ENCODE data around the gene BRPF3.

The BRPF3 gene

DNA sequence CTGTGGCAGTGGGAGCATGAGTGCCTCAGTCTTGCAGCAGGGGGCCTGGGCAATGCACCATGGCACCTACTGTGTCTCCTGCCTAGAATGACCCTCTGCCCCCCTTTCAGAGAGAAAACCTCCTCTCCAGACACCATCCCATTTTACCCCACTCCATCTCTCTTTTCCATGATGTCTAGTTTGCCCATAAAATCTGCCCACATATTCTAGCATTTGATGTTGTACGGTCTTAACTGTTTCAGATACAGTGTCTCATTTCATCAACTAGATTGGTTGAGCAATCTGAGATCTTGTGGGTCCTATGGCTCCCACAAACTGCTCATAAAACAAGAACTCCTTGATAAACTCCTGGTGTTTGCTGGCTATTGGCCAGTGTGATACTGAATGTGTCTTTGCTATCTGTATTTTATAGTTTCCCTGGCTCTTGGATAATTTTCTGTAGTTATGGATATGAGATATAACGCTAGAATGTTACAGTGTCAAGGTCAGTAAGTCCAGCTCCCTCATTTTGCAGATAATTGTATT, 81.5 kb downstream of the BRPF3 start:
- no peaks in the 10 kb centered on the region for H3K9me3 Mint-ChIP-seq
- no peak overlapping the region for H3K27ac Mint-ChIP-seq
- CTCF ChIA-PET, result no interaction called here
- no peaks in the 10 kb centered on the region for H3K4me1 Mint-ChIP-seq
- DNase-seq, result no peak
- H3K27me3 Mint-ChIP-seq, result peaks cover 53% of the 10 kb centered on the region
- H3K36me3 Mint-ChIP-seq, result no peaks in the 10 kb centered on the region
- no peak overlapping the region for H3K4me3 Mint-ChIP-seq

DNA sequence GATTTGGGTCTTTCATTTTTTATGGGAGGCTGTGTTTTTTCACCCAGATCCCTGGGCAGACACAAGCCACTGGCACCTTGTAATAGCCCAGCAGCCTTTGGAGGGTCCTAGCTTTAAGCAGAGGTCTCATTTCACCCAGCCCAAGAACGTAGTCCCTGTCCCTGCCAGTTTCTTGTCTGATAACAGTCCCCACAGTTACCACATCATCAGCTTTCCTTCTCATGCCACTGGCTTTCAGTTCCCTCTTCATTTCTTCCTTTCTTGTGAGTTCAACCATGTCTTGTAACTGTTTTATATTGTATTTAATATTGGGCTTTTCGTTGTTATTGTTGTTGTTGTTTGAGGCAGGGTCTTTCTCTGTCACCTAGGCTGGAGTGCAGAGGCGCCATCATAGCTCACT, 83.9 kb downstream of the BRPF3 start:
- peaks cover 69% of the 10 kb centered on the region for H3K27me3 Mint-ChIP-seq
- H3K27ac Mint-ChIP-seq, result no peak overlapping the region
- H3K36me3 Mint-ChIP-seq, result no peaks in the 10 kb centered on the region
- H3K4me3 Mint-ChIP-seq, result no peak overlapping the region
- DNase-seq, result no peak
- no peaks in the 10 kb centered on the region for H3K9me3 Mint-ChIP-seq
- no peaks in the 10 kb centered on the region for H3K4me1 Mint-ChIP-seq
- CTCF ChIA-PET, result no interaction called here

DNA sequence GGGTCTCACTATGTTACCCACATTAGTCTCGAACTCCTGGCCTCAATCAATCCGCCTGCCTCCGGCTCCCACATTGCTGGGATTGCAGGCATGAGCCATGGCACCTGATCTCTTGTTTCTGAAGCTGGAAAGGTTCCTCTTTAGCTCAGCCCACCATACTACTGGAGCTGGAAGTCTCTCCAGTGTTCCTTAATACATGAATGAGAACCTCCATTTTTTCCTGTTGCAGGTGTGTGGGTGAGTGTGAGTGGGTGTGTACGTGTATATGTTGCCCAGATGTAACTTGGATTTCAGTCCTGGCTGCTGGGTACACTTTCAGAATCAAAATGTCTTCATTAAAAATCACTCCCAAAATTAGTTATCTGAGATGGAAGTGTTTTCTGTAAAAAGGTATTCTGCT, 84.4 kb downstream of the BRPF3 start:
- H3K36me3 Mint-ChIP-seq, result no peaks in the 10 kb centered on the region
- no peaks in the 10 kb centered on the region for H3K4me1 Mint-ChIP-seq
- no peak for DNase-seq
- H3K4me3 Mint-ChIP-seq, result no peak overlapping the region
- peaks cover 74% of the 10 kb centered on the region for H3K27me3 Mint-ChIP-seq
- CTCF ChIA-PET, result no interaction called here
- H3K27ac Mint-ChIP-seq, result no peak overlapping the region
- no peaks in the 10 kb centered on the region for H3K9me3 Mint-ChIP-seq

Data from activated naive CD4-positive, alpha-beta T cell treated with anti-CD3 and anti-CD28 coated beads, Interleukin-2, amount 10 ng/mL, durations not matched to agents 7 days and 5 days (primary cell).